Stimulated activated CD8-positive, alpha-beta memory T cell treated with anti-CD3 and anti-CD28 coated beads, Interleukin-7, amount 100 ng/mL, for 48 hours (primary cell): ENCODE results near the gene AMY1C.
"Not testable (repeated sequence)": the region's sequence is repeated elsewhere in the genome, so short reads cannot be mapped to it uniquely, and the experiment has no call there.

Experiments
- DNase-seq, 2 donors: peaks; one replicate each; pipeline ENCODE4 v3.0.0-alpha.2; 2020; ENCODE audit warnings: low read depth in 1 of 2; ENCODE audit errors: extremely low read depth in 1 of 2

Gene AMY1C

DNA sequence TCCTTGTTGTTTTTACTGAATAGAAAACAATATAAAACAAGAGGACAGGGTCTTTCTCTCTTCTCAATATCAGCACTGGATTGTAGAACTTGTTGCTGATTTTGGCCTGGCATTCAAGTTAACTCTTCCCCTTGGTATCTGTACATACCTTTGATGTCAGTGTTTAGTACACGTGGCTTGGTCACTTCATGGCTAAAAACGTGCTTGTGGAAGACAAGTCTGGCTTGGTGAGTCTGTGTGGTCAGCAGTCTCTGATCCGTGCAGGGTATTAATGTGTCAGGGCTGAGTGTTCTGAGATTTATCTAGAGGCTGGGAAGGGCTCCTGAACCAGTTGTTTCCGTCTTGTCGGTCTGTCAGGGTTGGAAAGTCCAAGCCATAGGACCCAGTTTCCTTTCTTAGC is at the start of gene AMY1C:
Gene AMY1C, plus strand, starts transcription at position 301 of the 400 bp plus-strand sequence. CDS start 572 bp downstream, outside the sequence.
- not testable (repeated sequence) for DNase-seq

DNA sequence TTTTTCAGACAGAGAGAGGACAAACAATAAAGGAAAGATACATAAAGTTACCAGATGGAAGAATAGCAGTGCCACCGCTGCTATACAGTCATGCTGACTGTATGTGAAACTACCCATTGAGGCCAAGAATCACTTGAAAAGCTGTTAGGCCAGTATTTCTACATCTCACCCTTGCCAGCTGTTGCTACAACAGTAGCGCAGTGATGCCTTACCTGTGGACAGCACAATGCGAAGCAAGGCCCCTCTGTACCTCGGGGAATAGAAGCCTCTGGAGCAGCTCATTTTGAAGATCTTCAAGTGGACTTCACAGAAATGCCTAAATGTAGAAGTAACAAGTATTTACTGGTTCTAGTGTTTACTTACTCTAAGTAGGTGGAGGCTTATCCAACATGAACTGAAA is 49.0 kb upstream of the AMY1C start:
- DNase-seq, result not testable (repeated sequence)

- DNase-seq, result not testable (repeated sequence)
These were observed 48.4 kb upstream of the AMY1C start for GRCh38 chr1:103701256-103701655.

DNA sequence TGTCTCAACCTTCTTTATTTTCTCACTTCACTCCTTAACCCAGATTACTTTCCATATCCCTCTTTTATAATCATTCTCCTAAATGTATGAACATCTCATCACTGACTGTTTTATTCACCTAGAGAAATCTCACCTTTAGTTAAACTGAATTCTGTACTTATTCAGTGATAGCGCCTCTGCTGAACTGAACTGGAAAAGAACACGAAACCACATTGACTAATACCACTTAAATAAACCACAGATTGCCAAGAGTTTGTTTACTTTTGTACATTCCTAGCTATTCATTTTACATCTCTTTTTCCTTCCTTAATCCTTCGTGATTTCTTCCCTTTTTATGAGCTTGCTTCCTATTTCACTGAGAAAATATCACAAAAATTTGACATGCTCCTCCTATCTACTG is 42.0 kb upstream of the AMY1C start:
- DNase-seq, result not testable (repeated sequence)

DNA sequence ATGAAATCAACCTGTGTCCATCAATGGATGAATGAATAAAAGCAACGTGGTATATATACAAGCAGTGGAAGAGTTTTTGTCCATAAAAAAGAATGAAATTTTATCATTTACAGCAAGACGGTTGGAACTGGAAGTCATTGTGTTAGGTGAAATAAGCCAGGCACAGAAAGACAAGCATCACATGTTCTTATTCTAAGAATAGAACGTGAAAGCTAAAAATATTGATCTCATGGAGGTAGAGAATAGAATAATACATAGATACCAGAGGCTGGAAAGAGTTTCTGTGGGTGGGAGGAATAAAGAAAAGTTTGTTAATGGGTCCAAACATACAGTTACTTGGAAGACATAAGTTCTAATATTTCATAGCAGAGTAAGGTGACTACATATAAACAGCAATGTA is 39.3 kb upstream of the AMY1C start:
- not testable (repeated sequence) for DNase-seq

- DNase-seq, result not testable (repeated sequence)
These were observed 32.3 kb upstream of the AMY1C start for GRCh38 chr1:103717404-103717803.

GRCh38 chr1:103721473-103721872 is 28.2 kb upstream of the AMY1C start:
- not testable (repeated sequence) for DNase-seq

- not testable (repeated sequence) for DNase-seq
These were observed 14.4 kb upstream of the AMY1C start for GRCh38 chr1:103735334-103735733.

- DNase-seq, result not testable (repeated sequence)
These were observed 11.7 kb upstream of the AMY1C start for GRCh38 chr1:103738031-103738430.

- not testable (repeated sequence) for DNase-seq
These were observed 5.2 kb upstream of the AMY1C start for GRCh38 chr1:103744449-103744848.

DNA sequence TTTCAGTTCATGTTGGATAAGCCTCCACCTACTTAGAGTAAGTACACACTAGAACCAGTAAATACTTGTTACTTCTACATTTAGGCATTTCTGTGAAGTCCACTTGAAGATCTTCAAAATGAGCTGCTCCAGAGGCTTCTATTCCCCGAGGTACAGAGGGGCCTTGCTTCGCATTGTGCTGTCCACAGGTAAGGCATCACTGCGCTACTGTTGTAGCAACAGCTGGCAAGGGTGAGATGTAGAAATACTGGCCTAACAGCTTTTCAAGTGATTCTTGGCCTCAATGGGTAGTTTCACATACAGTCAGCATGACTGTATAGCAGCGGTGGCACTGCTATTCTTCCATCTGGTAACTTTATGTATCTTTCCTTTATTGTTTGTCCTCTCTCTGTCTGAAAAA is 4.7 kb upstream of the AMY1C start:
- DNase-seq, result not testable (repeated sequence)

GRCh38 chr1:103748273-103748672 is 1.4 kb upstream of the AMY1C start:
- DNase-seq, result not testable (repeated sequence)

DNA sequence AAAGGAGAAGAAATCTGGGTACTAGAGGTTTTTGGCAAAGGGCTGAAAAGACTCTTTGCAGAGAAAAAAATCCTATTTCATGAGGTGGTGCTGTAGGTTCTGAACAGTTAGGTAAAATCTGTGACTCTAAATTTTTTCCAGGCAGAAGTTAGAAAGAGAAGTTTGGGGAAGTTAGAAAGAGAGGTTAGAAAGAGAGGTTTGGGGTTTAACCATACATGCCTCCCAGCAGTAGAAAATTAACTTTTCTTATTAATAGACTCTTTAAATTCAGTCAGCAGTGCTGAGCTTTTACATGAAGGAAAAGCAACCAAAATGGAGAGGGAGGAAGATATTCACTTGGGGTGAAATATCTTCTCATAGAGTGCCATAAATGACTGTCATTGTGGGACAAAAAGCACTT is 12.2 kb downstream of the AMY1C start:
- DNase-seq, result no peak

DNA sequence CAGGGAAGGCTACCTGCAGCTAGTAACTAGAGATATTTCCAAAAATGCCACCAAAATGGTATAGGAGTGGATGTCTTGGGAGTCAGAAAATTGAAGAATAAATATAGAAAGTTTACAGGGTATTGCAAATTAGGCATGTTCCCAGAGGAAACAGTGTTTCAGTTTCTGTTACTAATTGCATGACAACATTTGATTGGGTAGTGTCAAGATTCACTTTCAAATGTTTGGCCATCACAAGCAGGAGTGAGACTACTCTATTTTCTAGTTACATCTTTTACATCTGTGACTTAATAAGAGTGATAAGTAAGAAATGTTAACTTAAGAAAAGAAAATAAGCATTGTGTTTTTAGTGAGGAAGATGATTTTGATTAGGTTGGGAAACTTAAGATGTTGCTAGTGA is 30.2 kb downstream of the AMY1C start:
- no peak for DNase-seq

- DNase-seq, result no peak
These were observed 34.3 kb downstream of the AMY1C start for GRCh38 chr1:103783944-103784377.

DNA sequence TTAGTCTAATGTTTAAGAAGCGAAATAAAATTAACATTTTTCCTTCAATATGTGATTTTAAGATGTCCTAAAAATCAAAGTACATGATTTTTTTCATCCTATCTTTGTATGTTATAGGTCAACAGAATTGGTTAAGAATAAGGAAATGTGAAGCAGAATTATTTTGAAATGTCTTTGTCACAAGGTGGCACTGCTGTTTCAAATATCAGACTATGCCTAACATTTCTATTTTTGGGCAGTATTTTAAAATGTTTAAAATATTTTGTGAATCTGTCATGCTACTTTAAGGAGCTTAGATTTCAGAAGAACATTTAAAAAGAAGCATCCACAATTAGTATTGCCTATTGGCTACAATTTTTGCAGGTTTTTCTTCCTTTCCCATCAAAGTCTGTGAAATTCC is 38.7 kb downstream of the AMY1C start:
- no peak for DNase-seq

DNA sequence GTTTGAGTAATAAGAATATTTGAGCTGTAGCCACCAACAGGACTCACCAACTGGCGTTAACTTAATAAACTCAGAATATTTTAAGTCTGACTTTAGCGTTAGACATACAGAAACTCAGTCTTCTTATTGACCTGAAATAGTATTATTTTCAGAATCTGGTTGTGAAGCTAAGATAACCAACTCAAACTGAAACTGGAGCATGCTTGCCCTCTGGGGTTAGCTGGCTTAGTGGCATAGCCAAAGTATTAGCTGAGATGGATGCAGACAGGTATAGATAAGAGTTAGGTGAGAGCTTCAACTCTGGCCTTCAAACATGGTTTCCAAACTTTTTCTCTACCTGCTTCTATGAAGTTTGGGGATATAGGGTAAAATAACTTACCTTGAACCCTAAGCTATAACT is 40.5 kb downstream of the AMY1C start:
- DNase-seq, result no peak
